Progenitor cell of endocrine pancreas (in vitro differentiated cells): Measurements from ENCODE around the gene SPON2. TPM values are rescaled to one million over a fixed set of nuclear protein-coding genes. Genes with fewer than 3 reads are reported as not detected.

Source experiments
- DNase-seq: peaks from one replicate; pipeline ENCODE4 v3.0.0; 2021; ENCODE audit warnings: low spot score; ENCODE audit not compliant: unreplicated experiment
- H3K27ac Mint-ChIP-seq: 2 replicates; pipeline ENCODE4 v1.8.0; 2021; ENCODE audit warnings: mild to moderate bottlenecking, moderate library complexity, mixed read lengths
- H3K27me3 Mint-ChIP-seq: 2 replicates; pipeline ENCODE4 v1.8.0; 2021; ENCODE audit warnings: mixed read lengths
- H3K36me3 Mint-ChIP-seq: 2 replicates; pipeline ENCODE4 v1.8.0; 2022; ENCODE audit warnings: mixed read lengths; ENCODE audit not compliant: insufficient read depth
- H3K4me1 Mint-ChIP-seq: 2 replicates; pipeline ENCODE4 v1.8.0; 2021; ENCODE audit warnings: low read depth, mixed read lengths
- H3K4me3 Mint-ChIP-seq: 2 replicates; pipeline ENCODE4 v1.8.0; 2021; ENCODE audit warnings: low read depth, mild to moderate bottlenecking, moderate library complexity, mixed read lengths
- H3K9me3 Mint-ChIP-seq: 2 replicates; pipeline ENCODE4 v1.8.0; 2021; ENCODE audit warnings: low read depth, mixed read lengths
- total RNA-seq: library from RNA; stranded (reverse); gene quantifications from 2 replicates; pipeline ENCODE4 v1.2.1, GENCODE V29; 2021
- TF ChIP-seq, protein P1 (sequence below): fragments of 200-600 bp; sonication (generic); IDR thresholded peaks from one replicate; pipeline ENCODE4 v1.5.0; 2021; ENCODE audit warnings: antibody characterized with exemption, mild to moderate bottlenecking; ENCODE audit not compliant: unreplicated experiment

The SPON2 gene
- total RNA-seq, 1 donor from 2014 or later, result 2.2 TPM

DNA sequence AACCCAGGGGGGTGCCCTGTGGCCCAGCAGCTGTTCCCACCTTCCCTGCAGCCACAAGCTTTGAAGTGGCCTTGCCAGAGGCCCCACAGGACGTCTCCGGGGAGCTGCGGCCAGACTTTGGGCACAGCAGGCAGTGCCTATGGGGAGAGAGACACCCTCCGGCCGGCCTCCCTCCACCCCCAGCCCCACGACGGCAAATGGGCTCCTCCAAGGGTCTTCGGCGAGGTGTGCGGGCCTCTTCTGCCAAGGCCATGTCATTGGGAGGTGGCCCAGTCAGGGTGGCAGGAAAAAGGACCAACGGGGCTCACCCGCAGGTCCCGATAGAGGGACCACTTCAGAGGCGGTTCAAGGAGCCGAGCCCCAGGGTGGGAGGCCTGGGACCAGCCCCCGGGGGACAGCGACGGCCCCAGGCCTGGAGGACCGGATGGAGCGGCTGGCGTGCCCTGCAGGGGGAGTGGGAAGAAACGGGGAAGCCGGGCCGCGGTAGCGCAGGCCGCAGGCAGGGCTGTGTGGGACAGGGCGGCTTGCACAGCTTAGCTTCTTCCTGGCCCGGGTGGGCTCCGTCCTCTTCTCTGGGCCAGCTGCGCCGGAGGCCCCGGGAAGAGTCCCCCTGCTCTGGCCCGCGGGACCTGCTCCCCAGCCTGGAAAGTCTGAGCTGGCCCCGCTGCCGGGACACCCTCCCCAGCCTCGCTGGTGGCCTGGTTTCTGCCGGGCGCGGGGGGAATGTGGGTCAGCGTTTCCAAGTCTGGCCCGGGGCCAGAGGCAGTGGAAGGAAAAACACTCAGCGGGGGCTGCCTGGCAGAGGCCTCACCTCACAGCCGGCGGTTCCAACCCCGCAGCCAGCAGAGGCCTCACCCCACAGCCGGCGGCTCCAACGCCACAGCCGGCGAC lies 21.9 kb upstream of the SPON2 start:
- H3K27me3 Mint-ChIP-seq, result peaks cover 18% of the 10 kb centered on the region
- H3K27ac Mint-ChIP-seq, result no peak overlapping the region
- H3K4me3 Mint-ChIP-seq, result no peak overlapping the region
- TF ChIP-seq, protein P1, sequence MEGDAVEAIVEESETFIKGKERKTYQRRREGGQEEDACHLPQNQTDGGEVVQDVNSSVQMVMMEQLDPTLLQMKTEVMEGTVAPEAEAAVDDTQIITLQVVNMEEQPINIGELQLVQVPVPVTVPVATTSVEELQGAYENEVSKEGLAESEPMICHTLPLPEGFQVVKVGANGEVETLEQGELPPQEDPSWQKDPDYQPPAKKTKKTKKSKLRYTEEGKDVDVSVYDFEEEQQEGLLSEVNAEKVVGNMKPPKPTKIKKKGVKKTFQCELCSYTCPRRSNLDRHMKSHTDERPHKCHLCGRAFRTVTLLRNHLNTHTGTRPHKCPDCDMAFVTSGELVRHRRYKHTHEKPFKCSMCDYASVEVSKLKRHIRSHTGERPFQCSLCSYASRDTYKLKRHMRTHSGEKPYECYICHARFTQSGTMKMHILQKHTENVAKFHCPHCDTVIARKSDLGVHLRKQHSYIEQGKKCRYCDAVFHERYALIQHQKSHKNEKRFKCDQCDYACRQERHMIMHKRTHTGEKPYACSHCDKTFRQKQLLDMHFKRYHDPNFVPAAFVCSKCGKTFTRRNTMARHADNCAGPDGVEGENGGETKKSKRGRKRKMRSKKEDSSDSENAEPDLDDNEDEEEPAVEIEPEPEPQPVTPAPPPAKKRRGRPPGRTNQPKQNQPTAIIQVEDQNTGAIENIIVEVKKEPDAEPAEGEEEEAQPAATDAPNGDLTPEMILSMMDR, result no peak
- H3K36me3 Mint-ChIP-seq, result no peaks in the 10 kb centered on the region
- H3K4me1 Mint-ChIP-seq, result no peaks in the 10 kb centered on the region
- H3K9me3 Mint-ChIP-seq, result no peaks in the 10 kb centered on the region
- DNase-seq, result no peak

DNA sequence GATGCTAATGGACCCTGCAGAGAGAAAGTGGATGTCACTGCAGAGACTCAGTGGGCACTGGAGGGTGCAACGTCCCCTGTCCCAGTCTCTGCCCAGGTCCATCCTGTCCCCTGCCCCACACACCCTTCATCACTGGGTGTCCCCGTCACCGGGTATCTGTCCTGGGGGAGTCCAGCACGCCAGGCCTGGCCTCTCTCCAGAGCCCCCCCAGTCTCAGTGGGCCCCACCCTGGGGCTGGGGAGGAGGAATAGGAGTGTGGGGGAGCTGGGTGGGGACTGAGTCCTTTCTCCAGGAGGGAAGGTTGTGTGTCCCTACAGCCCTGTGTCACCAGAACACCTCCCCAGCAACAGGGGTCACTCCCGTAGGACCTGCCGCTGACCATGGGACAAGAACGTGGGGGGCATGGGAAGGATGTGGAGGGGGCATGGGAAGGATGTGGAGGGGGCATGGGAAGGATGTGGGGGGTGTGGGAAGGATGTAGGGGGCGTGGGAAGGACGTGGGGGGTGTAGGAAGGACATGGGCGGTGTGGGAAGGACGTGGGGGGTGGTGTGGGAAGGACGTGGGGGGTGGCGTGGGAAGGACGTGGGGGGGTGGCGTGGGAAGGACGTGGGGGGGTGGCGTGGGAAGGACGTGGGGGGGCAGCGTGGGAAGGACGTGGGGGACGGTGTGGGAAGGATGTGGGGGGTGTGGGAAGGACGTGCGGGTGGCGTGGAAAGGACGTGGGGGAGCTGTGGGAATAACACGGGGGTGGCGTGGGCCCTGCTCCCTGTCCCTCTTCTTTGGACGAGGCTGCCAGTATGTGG lies 21.0 kb upstream of the SPON2 start:
- H3K9me3 Mint-ChIP-seq, result peaks cover 3% of the 10 kb centered on the region
- no peaks in the 10 kb centered on the region for H3K36me3 Mint-ChIP-seq
- no peak for DNase-seq
- peaks cover 19% of the 10 kb centered on the region for H3K27me3 Mint-ChIP-seq
- H3K27ac Mint-ChIP-seq, result no peak overlapping the region
- TF ChIP-seq, protein P1, result no peak
- no peak overlapping the region for H3K4me3 Mint-ChIP-seq
- no peaks in the 10 kb centered on the region for H3K4me1 Mint-ChIP-seq

DNA sequence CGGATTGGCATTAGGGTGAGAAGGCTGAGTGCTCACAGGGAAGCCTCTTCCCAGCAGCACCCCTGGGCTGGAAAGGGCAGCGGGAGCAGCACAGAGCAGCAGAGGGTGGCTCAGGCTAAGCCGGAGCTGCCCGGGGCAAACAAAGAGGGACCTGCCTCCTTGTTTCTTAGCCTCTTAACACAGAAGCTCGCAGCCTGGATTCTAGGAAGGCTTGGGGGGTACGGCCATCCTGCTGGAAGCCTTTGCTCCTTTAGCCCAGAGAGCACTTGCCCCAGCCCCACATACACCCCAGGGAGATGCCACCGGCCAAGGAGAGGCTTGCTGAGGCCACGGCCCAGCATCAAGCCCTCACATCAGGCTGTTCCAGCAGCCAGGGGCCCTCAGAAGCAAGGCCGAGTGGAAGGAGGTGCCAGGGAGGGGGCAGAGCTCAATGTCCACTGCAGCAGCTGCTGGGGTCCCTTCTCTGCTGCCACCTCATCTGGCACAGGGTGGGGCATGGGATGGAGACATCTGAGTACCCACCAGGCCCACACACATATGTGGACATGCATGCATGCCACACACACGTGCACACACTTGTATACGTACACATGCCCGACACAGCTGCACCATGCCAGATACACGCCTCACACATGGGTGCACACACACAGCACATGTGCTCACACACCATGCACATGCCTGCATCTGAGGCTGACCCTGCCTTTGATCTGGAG lies 20.3 kb upstream of the SPON2 start:
- Mint-ChIP-seq H3K9me3 (peaks cover 3% of the 10 kb centered on the region), H3K4me3 (no peak overlapping the region), H3K36me3 (no peaks in the 10 kb centered on the region), H3K27me3 (peaks cover 14% of the 10 kb centered on the region), H3K27ac (no peak overlapping the region), H3K4me1 (no peaks in the 10 kb centered on the region)
- TF ChIP-seq, protein P1, result no peak
- no peak for DNase-seq

DNA sequence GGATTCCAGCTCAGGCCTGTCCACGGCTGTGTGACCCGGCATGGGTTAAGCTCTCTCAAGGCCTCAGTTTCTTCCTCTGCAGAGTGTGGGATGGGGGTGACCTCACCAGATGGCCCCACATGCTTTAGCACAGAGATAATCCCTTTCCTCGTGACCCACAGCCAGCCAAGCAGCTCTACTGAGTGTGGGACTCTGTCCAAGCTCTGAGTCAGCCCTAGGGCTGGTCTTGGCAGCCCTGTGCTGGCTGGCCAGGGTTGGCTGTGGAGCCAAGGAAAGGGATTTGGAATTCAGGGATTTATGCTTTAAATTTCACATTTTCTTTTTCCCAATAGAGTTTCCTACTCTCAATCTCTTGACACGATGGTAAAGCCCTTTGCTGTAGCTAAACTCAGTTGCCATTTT lies 19.7 kb upstream of the SPON2 start:
- Mint-ChIP-seq H3K9me3 (peaks cover 3% of the 10 kb centered on the region), H3K4me3 (no peak overlapping the region), H3K27me3 (peaks cover 12% of the 10 kb centered on the region), H3K27ac (no peak overlapping the region), H3K36me3 (no peaks in the 10 kb centered on the region), H3K4me1 (no peaks in the 10 kb centered on the region)
- TF ChIP-seq, protein P1, result no peak
- no peak for DNase-seq

DNA sequence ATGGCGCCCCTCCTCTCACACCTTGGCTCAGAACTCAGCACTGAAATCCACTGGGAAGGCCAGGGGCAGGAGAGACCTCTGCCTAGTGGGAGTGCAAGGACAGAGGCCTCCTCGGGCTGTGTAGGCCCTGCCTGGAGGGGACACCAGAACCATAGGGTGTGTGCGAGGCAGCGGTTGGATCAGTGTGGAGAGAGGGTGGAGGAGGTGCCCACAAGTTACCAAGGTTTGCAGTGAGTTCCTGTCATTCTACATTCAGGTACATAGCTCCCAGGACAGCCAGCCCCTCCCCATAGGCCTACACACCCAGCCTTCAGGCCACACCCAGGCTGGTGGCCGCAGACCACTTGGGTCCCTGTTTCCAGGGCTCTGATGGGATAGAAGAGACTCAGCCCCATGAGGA lies 19.2 kb upstream of the SPON2 start:
- Mint-ChIP-seq H3K4me1 (no peaks in the 10 kb centered on the region), H3K9me3 (peaks cover 3% of the 10 kb centered on the region), H3K4me3 (no peak overlapping the region), H3K27ac (no peak overlapping the region), H3K36me3 (no peaks in the 10 kb centered on the region), H3K27me3 (peaks cover 8% of the 10 kb centered on the region)
- DNase-seq, result no peak
- TF ChIP-seq, protein P1, result no peak
